Ovary (tissue), 9 donors: ENCODE measurements around the gene ASPHD2. TPM values are rescaled to one million over a fixed set of nuclear protein-coding genes. Genes with fewer than 3 reads are reported as not detected.

Experiments
- DNase-seq, 5 donors: peaks; one replicate each; pipeline ENCODE4 v3.0.0-alpha.2; 2019 to 2020
- H3K27ac ChIP-seq, 2 donors: fragments of 200-600 bp; one replicate each; pipeline versions ENCODE4 v1.5.1 to v1.8.0; 2019 to 2022
- H3K27me3 ChIP-seq: fragments of 200-600 bp; one replicate; pipeline ENCODE4 v1.8.0; 2022
- H3K36me3 ChIP-seq: fragments of 200-600 bp; sonication (generic); one replicate; pipeline ENCODE4 v1.5.1; 2019
- H3K4me1 ChIP-seq: one replicate; pipeline ENCODE4 v1.8.1; 2013; ENCODE audit warnings: mild to moderate bottlenecking, moderate library complexity; ENCODE audit not compliant: insufficient read depth
- H3K4me3 ChIP-seq: fragments of 200-600 bp; sonication (generic); one replicate; pipeline ENCODE4 v1.5.1; 2017
- H3K9me3 ChIP-seq, 2 donors: fragments of 200-600 bp in 1 of 2; sonication (generic) in 1 of 2; one replicate each; pipeline versions ENCODE4 v1.5.1 to v1.8.1; 2013 to 2019; ENCODE audit warnings: mild to moderate bottlenecking in 1 of 2, moderate library complexity in 1 of 2
- CTCF ChIP-seq, 3 donors: fragments of 450-650 bp in 2 of 3; fragments of 200-600 bp in 1 of 3; IDR thresholded peaks; one replicate each; pipeline versions ENCODE4 v1.5.1 to v1.8.0; 2016 to 2022; ENCODE audit warnings: antibody characterized with exemption in 3 of 3, mild to moderate bottlenecking in 1 of 3
- EP300 ChIP-seq: sonication (generic); formaldehyde crosslinking; IDR thresholded peaks from one replicate; pipeline ENCODE4 v1.6.1; 2017; ENCODE audit warnings: antibody characterized with exemption
- POLR2A ChIP-seq: fragments of 450-650 bp; IDR thresholded peaks from one replicate; pipeline ENCODE4 v1.6.1; 2017; ENCODE audit warnings: antibody characterized with exemption, mild to moderate bottlenecking, moderate library complexity
- WGBS, 3 donors: extraction: QIAGEN DNeasy Blood & Tissue Kit in 1 of 3; methylation state at CpG; one replicate each; pipeline versions ENCODE4 v1.1.5 to v1.1.7; 2013 to 2017; 5-methylcytosine and 5-hydroxymethylcytosine counted together
- intact Hi-C, 4 donors: fragments of 100-400 bp; cut with DNase I; formaldehyde crosslinking; loops; one replicate each; pipeline versions ENCODE4 v1.11.0 to v1.15.1; 2022 to 2023
- polyA plus RNA-seq, 2 donors: library from polyadenylated mRNA; stranded (reverse); fragments of 200-250 nt in 1 of 2; fragments of 350-450 nt in 1 of 2; fragmentation: Illumina TruSeq in 1 of 2; extraction: RNeasy Lipid Tissue Mini Kit (QIAGEN cat#74804) in 1 of 2; gene quantifications; one replicate each; pipeline ENCODE4 v1.2.3, GENCODE V29; 2013 to 2014
- total RNA-seq, 7 donors: library from RNA; depleted of rRNA in 2 of 7; stranded (reverse); fragments of >200 nt in 2 of 7; fragmentation: NEBNext Ultra II Directional in 3 of 7; extraction: Animal tissue kit (Norgen Biotek cat#: 25700) in 3 of 7; gene quantifications; one replicate each; pipeline versions ENCODE4 v1.1.0 to v1.2.4, GENCODE V29; 2016 to 2023
- donor health status: DM: no; HTN: no; CAD: no; lungs with moderate emphysema.
- donor health status: DM: no; HTN: no; CAD: no.
- donor health status: Bipolar disorder and iron deficiency.
- donor health status: DM: yes; HTN: yes; CAD: no.
- donor health status: DM: no; HTN: no; CAD: no.
- donor health status: DM: yes; HTN: yes; CAD: no.

The ASPHD2 gene
- total and polyA plus RNA-seq, 9 donors, result 0.28 to 1.4 (median 0.52) TPM

- DNase-seq, result no peak
- intact Hi-C loops, result no loop called here
- Histone ChIP-seq H3K9me3 (no peaks in the 10 kb centered on the region), H3K27ac (no peak overlapping the region), H3K36me3 (no peaks in the 10 kb centered on the region), H3K4me1 (no peaks in the 10 kb centered on the region), H3K4me3 (no peak overlapping the region), H3K27me3 (no peaks in the 10 kb centered on the region)
- no peak for TF ChIP-seq CTCF (IDR thresholded peaks at IDR 0.05)
- TF ChIP-seq EP300, result no peak
- WGBS, 3 donors, result 84 to 89% (median 88%) methylated on average over 16 of the region's 16 CpGs
Observed at GRCh38 chr22:26443901-26444690, 15.0 kb downstream of the ASPHD2 start.

DNA sequence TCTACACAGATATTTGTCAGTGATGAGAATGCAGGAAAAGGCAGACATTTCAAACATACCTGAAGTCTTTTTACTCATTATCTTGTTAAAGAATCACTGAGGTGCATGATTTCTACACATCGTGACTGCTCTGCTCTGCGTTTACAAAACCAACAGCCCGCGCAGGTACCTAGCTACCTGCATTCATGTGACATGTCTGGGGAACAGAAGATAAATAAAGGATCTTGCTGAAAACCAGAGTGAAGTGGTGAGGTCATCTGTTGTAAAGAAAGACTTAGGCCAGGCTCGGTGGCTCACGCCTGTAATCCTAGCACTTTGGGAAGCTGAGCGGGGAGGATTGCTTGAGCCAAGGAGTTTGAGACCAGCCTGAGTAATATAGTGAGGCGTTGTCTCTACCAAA lies 15.7 kb downstream of the ASPHD2 start:
- Histone ChIP-seq H3K27ac (no peak overlapping the region), H3K4me1 (no peaks in the 10 kb centered on the region), H3K27me3 (no peaks in the 10 kb centered on the region), H3K36me3 (no peaks in the 10 kb centered on the region), H3K4me3 (no peak overlapping the region), H3K9me3 (no peaks in the 10 kb centered on the region)
- TF ChIP-seq CTCF (IDR thresholded peaks at IDR 0.05), result no peak
- no peak for TF ChIP-seq POLR2A
- TF ChIP-seq EP300, result no peak
- 90 to 94% (median 92%) methylated on average over 8 of the region's 8 CpGs for WGBS, 3 donors
- DNase-seq, result no peak
- intact Hi-C loops, result no loop called here

DNA sequence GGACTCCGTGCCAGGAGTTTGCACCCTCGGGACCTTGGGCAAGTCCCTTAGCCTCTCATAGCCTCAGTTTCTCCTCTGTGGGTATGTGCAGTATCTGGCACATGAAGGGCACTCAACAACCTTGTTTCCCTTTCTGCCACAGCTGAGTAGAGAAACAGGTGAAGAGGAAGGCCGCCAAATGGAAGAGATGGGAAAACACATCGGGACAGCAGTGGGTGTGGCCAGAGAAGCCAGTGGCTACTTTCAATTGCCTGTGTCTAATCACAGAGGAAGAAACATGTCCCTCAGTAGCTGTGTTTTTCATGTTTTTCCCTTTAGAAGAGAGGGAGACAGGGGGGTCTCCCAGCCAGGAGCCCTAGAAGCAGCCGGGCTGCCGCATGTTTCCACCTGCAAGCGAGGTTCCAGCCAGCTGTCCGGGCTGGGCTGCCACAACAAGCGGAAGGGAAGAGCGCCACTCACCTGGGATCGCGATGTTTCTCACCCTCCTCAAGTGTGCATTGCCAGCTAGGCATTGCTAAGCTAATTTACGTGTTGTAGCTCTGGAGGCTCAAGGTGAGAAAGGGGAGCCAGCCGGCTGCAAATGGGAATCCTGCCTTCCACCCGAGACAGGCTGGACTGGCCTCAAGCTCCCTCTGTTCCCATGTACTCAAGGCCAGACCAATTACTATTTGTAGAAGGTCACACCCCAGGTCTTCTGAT lies 16.7 kb downstream of the ASPHD2 start:
- intact Hi-C loops, result no loop called here
- Histone ChIP-seq H3K36me3 (no peaks in the 10 kb centered on the region), H3K27ac (no peak overlapping the region), H3K4me1 (no peaks in the 10 kb centered on the region), H3K27me3 (no peaks in the 10 kb centered on the region), H3K9me3 (no peaks in the 10 kb centered on the region), H3K4me3 (no peak overlapping the region)
- WGBS, 3 donors, result 59 to 64% (median 59%) methylated on average over 15 of the region's 15 CpGs
- DNase-seq, result no peak
- TF ChIP-seq POLR2A, result no peak
- no peak for TF ChIP-seq EP300
- TF ChIP-seq CTCF (IDR thresholded peaks at IDR 0.05), result no peak

GRCh38 chr22:26446808-26447515 lies 17.9 kb downstream of the ASPHD2 start:
- Histone ChIP-seq H3K27ac (no peak overlapping the region), H3K9me3 (no peaks in the 10 kb centered on the region), H3K4me3 (no peak overlapping the region), H3K27me3 (no peaks in the 10 kb centered on the region), H3K36me3 (no peaks in the 10 kb centered on the region), H3K4me1 (no peaks in the 10 kb centered on the region)
- DNase-seq, result no peak
- TF ChIP-seq POLR2A (no peak), CTCF (IDR thresholded peaks at IDR 0.05) (no peak), EP300 (no peak)
- intact Hi-C loops, result no loop called here
- 76 to 84% (median 81%) methylated on average over 17 of the region's 17 CpGs for WGBS, 3 donors
